Activated naive CD8-positive, alpha-beta T cell treated with anti-CD3 and anti-CD28 coated beads for 36 hours (primary cell): ENCODE measurements around the gene CCDC33. TPM values are rescaled to one million over a fixed set of nuclear protein-coding genes. Genes with fewer than 3 reads are reported as not detected.

Experiments
- DNase-seq: peaks from one replicate; pipeline ENCODE4 v3.0.0; 2021
- H3K27ac Mint-ChIP-seq: one replicate; pipeline ENCODE4 v1.8.0; 2022; ENCODE audit warnings: mild to moderate bottlenecking, moderate library complexity, mixed read lengths
- H3K27me3 Mint-ChIP-seq: one replicate; pipeline ENCODE4 v1.8.0; 2022; ENCODE audit warnings: mild to moderate bottlenecking, mixed read lengths
- H3K36me3 Mint-ChIP-seq: one replicate; pipeline ENCODE4 v1.8.0; 2021; ENCODE audit warnings: mild to moderate bottlenecking, mixed read lengths
- H3K4me1 Mint-ChIP-seq: one replicate; pipeline ENCODE4 v1.8.0; 2021; ENCODE audit warnings: mixed read lengths
- H3K4me3 Mint-ChIP-seq: one replicate; pipeline ENCODE4 v1.8.0; 2022; ENCODE audit warnings: mild to moderate bottlenecking, moderate library complexity, mixed read lengths
- H3K9me3 Mint-ChIP-seq: one replicate; pipeline ENCODE4 v1.8.0; 2022; ENCODE audit warnings: mixed read lengths
- total RNA-seq, 2 experiments: library from RNA; stranded (reverse); gene quantifications; one replicate each; pipeline ENCODE4 v1.2.3, GENCODE V29; 2021

Gene CCDC33
- total RNA-seq, 2 experiments from 2014 or later: 0.20 TPM; not detected in 1

GRCh38 chr15:74333093-74333492 is 97.0 kb downstream of the CCDC33 start:
- Mint-ChIP-seq H3K36me3 (no peaks in the 10 kb centered on the region), H3K27ac (no peak overlapping the region), H3K4me3 (no peak overlapping the region), H3K27me3 (no peaks in the 10 kb centered on the region), H3K9me3 (no peaks in the 10 kb centered on the region), H3K4me1 (peaks cover 8% of the 10 kb centered on the region)
- DNase-seq: no peak

GRCh38 chr15:74333662-74334061 is 97.5 kb downstream of the CCDC33 start:
- Mint-ChIP-seq H3K27me3 (no peaks in the 10 kb centered on the region), H3K4me3 (no peak overlapping the region), H3K9me3 (no peaks in the 10 kb centered on the region), H3K27ac (no peak overlapping the region), H3K36me3 (no peaks in the 10 kb centered on the region), H3K4me1 (peaks cover 2% of the 10 kb centered on the region)
- no peak for DNase-seq

GRCh38 chr15:74334127-74334526 is 98.0 kb downstream of the CCDC33 start:
- no peak overlapping the region for H3K27ac Mint-ChIP-seq
- no peaks in the 10 kb centered on the region for H3K4me1 Mint-ChIP-seq
- no peak for DNase-seq
- H3K36me3 Mint-ChIP-seq: no peaks in the 10 kb centered on the region
- no peaks in the 10 kb centered on the region for H3K27me3 Mint-ChIP-seq
- H3K4me3 Mint-ChIP-seq: no peak overlapping the region
- no peaks in the 10 kb centered on the region for H3K9me3 Mint-ChIP-seq

GRCh38 chr15:74335396-74335795 is 99.3 kb downstream of the CCDC33 start:
- no peak for DNase-seq

GRCh38 chr15:74336061-74337005 is 100.2 kb downstream of the CCDC33 start:
- Mint-ChIP-seq H3K9me3 (no peaks in the 10 kb centered on the region), H3K36me3 (no peaks in the 10 kb centered on the region), H3K27ac (no peak overlapping the region), H3K27me3 (no peaks in the 10 kb centered on the region), H3K4me3 (no peak overlapping the region), H3K4me1 (no peaks in the 10 kb centered on the region)
- no peak for DNase-seq

More at GRCh38 chr15:74335396-74335795, 99.3 kb downstream of the CCDC33 start:
- Mint-ChIP-seq H3K9me3 (no peaks in the 10 kb centered on the region), H3K27ac (no peak overlapping the region), H3K4me1 (no peaks in the 10 kb centered on the region), H3K4me3 (no peak overlapping the region), H3K36me3 (no peaks in the 10 kb centered on the region), H3K27me3 (no peaks in the 10 kb centered on the region)

- no peaks in the 10 kb centered on the region for H3K4me1 Mint-ChIP-seq
- DNase-seq: no peak
- no peak overlapping the region for H3K4me3 Mint-ChIP-seq
- H3K27me3 Mint-ChIP-seq: no peaks in the 10 kb centered on the region
- no peaks in the 10 kb centered on the region for H3K36me3 Mint-ChIP-seq
- H3K9me3 Mint-ChIP-seq: no peaks in the 10 kb centered on the region
- no peak overlapping the region for H3K27ac Mint-ChIP-seq
Observed at GRCh38 chr15:74337146-74337545, 101.0 kb downstream of the CCDC33 start.

- DNase-seq: no peak
- no peaks in the 10 kb centered on the region for H3K4me1 Mint-ChIP-seq
- no peak overlapping the region for H3K4me3 Mint-ChIP-seq
- H3K27me3 Mint-ChIP-seq: no peaks in the 10 kb centered on the region
- H3K9me3 Mint-ChIP-seq: no peaks in the 10 kb centered on the region
- no peaks in the 10 kb centered on the region for H3K36me3 Mint-ChIP-seq
- no peak overlapping the region for H3K27ac Mint-ChIP-seq
Observed at GRCh38 chr15:74337607-74338211, 101.6 kb downstream of the CCDC33 start.

GRCh38 chr15:74338676-74339075 is 102.5 kb downstream of the CCDC33 start:
- no peaks in the 10 kb centered on the region for H3K9me3 Mint-ChIP-seq
- H3K4me1 Mint-ChIP-seq: no peaks in the 10 kb centered on the region
- no peak overlapping the region for H3K27ac Mint-ChIP-seq
- no peaks in the 10 kb centered on the region for H3K36me3 Mint-ChIP-seq
- no peak for DNase-seq
- H3K4me3 Mint-ChIP-seq: no peak overlapping the region
- no peaks in the 10 kb centered on the region for H3K27me3 Mint-ChIP-seq

- H3K9me3 Mint-ChIP-seq: no peaks in the 10 kb centered on the region
- no peaks in the 10 kb centered on the region for H3K4me1 Mint-ChIP-seq
- no peaks in the 10 kb centered on the region for H3K36me3 Mint-ChIP-seq
- H3K4me3 Mint-ChIP-seq: no peak overlapping the region
- no peak overlapping the region for H3K27ac Mint-ChIP-seq
- no peaks in the 10 kb centered on the region for H3K27me3 Mint-ChIP-seq
- DNase-seq: no peak
Observed at GRCh38 chr15:74339371-74339770, 103.2 kb downstream of the CCDC33 start.

- DNase-seq: no peak
- Mint-ChIP-seq H3K36me3 (no peaks in the 10 kb centered on the region), H3K4me1 (no peaks in the 10 kb centered on the region), H3K9me3 (no peaks in the 10 kb centered on the region), H3K4me3 (no peak overlapping the region), H3K27ac (no peak overlapping the region), H3K27me3 (no peaks in the 10 kb centered on the region)
Observed at GRCh38 chr15:74340150-74340549, 104.0 kb downstream of the CCDC33 start.

GRCh38 chr15:74343127-74343796 is 107.1 kb downstream of the CCDC33 start:
- DNase-seq: no peak
- H3K27ac Mint-ChIP-seq: no peak overlapping the region
- H3K4me3 Mint-ChIP-seq: no peak overlapping the region
- H3K36me3 Mint-ChIP-seq: no peaks in the 10 kb centered on the region
- H3K27me3 Mint-ChIP-seq: no peaks in the 10 kb centered on the region
- no peaks in the 10 kb centered on the region for H3K9me3 Mint-ChIP-seq
- peaks cover 4% of the 10 kb centered on the region for H3K4me1 Mint-ChIP-seq

- Mint-ChIP-seq H3K9me3 (no peaks in the 10 kb centered on the region), H3K36me3 (no peaks in the 10 kb centered on the region), H3K4me3 (no peak overlapping the region), H3K4me1 (peaks cover 4% of the 10 kb centered on the region), H3K27me3 (no peaks in the 10 kb centered on the region), H3K27ac (no peak overlapping the region)
- DNase-seq: no peak
Observed at GRCh38 chr15:74343797-74344127, 107.6 kb downstream of the CCDC33 start.

- Mint-ChIP-seq H3K27me3 (no peaks in the 10 kb centered on the region), H3K4me1 (peaks cover 4% of the 10 kb centered on the region), H3K9me3 (no peaks in the 10 kb centered on the region), H3K4me3 (no peak overlapping the region), H3K36me3 (no peaks in the 10 kb centered on the region), H3K27ac (no peak overlapping the region)
- no peak for DNase-seq
Observed at GRCh38 chr15:74345051-74345450, 108.9 kb downstream of the CCDC33 start.

- Mint-ChIP-seq H3K9me3 (no peaks in the 10 kb centered on the region), H3K36me3 (no peaks in the 10 kb centered on the region), H3K4me3 (no peak overlapping the region), H3K4me1 (peaks cover 4% of the 10 kb centered on the region), H3K27me3 (no peaks in the 10 kb centered on the region), H3K27ac (no peak overlapping the region)
- DNase-seq: no peak
Observed at GRCh38 chr15:74347757-74348250, 111.7 kb downstream of the CCDC33 start.

GRCh38 chr15:74349241-74349778 is 113.2 kb downstream of the CCDC33 start:
- Mint-ChIP-seq H3K4me3 (no peak overlapping the region), H3K4me1 (peaks cover 4% of the 10 kb centered on the region), H3K27ac (no peak overlapping the region), H3K27me3 (peaks cover 3% of the 10 kb centered on the region), H3K36me3 (peaks cover 1% of the 10 kb centered on the region), H3K9me3 (peaks cover 4% of the 10 kb centered on the region)
- no peak for DNase-seq
